Thymus (tissue), 11 donors: ENCODE results near the gene PKNOX2. TPM values are rescaled to one million over a fixed set of nuclear protein-coding genes. Genes with fewer than 3 reads are reported as not detected.

ENCODE experiments used
- DNase-seq, 9 donors: peaks; one replicate each; pipeline ENCODE4 v3.0.0-alpha.2; 2013; ENCODE audit warnings: low spot score in 9 of 9, low read depth in 6 of 9, missing footprints in 1 of 9
- H3K27ac ChIP-seq, 2 donors: one replicate each; pipeline ENCODE4 v1.5.1; 2013; ENCODE audit warnings: control low read depth in 1 of 2, low read depth in 1 of 2, low read length in 1 of 2, mild to moderate bottlenecking in 1 of 2, moderate library complexity in 1 of 2
- H3K27me3 ChIP-seq, 2 donors: one replicate each; pipeline ENCODE4 v1.5.1; 2013; ENCODE audit warnings: low read length in 1 of 2; ENCODE audit not compliant: control insufficient read depth in 2 of 2, insufficient read depth in 1 of 2
- H3K36me3 ChIP-seq, 2 donors: one replicate each; pipeline ENCODE4 v1.5.1; 2013; ENCODE audit warnings: low read length in 1 of 2, mild to moderate bottlenecking in 1 of 2, moderate library complexity in 1 of 2; ENCODE audit not compliant: control insufficient read depth in 2 of 2, insufficient read depth in 2 of 2
- H3K4me1 ChIP-seq, 2 donors: one replicate each; pipeline ENCODE4 v1.5.1; 2013; ENCODE audit warnings: low read length in 2 of 2; ENCODE audit not compliant: control insufficient read depth in 2 of 2, insufficient read depth in 2 of 2
- H3K4me3 ChIP-seq, 2 donors: one replicate each; pipeline ENCODE4 v1.5.1; 2013; ENCODE audit warnings: low read length in 2 of 2, control low read depth in 1 of 2, mild to moderate bottlenecking in 1 of 2
- H3K9me3 ChIP-seq, 2 donors: one replicate each; pipeline ENCODE4 v1.5.1; 2013; ENCODE audit warnings: low read length in 1 of 2, mild to moderate bottlenecking in 1 of 2; ENCODE audit not compliant: control insufficient read depth in 2 of 2, insufficient read depth in 1 of 2
- WGBS: extraction: QIAGEN DNeasy Blood & Tissue Kit; methylation state at CpG from one replicate; pipeline ENCODE4 v1.1.7; 2013; 5-methylcytosine and 5-hydroxymethylcytosine counted together
- polyA plus RNA-seq: library from polyadenylated mRNA; stranded (reverse); fragments of 200-250 nt; gene quantifications from one replicate; pipeline ENCODE4 v1.2.3, GENCODE V29; 2013
- total RNA-seq: library from RNA; stranded (reverse); fragments of 120-200 nt; gene quantifications from one replicate; pipeline ENCODE4 v1.2.4, GENCODE V29; 2013
- donor health status: healthy.

PKNOX2 gene
- total and polyA plus RNA-seq, 2 donors = 1.3 to 2.2 TPM

DNA sequence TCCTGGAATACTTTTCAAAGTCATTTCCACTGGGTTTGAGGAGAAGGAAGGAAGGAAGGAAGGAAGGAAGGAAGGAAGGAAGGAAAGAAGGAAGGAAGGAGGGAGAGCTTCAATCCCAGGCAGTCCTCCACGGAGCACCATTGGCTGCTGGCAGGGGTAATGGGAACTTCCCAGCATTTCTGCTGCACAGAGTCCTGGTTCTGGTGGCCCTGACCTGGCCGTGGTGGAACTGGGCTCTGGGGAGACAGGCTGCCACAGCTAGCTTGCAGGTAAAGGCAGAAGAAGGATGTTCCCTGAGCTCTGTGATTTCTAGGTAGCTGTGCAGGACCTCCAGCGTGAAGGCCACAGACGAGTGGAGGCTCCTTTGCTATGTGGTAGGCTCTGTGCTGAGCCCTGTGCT is 10.6 kb downstream of the PKNOX2 start:
- no peaks in the 10 kb centered on the region for H3K4me1 ChIP-seq
- H3K9me3 ChIP-seq = no peaks in the 10 kb centered on the region
- DNase-seq = no peak
- no peak overlapping the region for H3K4me3 ChIP-seq
- H3K27me3 ChIP-seq = peaks cover 6 to 66% of the 10 kb centered on the region in 2 donors
- no peaks in the 10 kb centered on the region for H3K36me3 ChIP-seq
- no peak overlapping the region for H3K27ac ChIP-seq
- 86% methylated on average over 4 of the region's 4 CpGs for WGBS

DNA sequence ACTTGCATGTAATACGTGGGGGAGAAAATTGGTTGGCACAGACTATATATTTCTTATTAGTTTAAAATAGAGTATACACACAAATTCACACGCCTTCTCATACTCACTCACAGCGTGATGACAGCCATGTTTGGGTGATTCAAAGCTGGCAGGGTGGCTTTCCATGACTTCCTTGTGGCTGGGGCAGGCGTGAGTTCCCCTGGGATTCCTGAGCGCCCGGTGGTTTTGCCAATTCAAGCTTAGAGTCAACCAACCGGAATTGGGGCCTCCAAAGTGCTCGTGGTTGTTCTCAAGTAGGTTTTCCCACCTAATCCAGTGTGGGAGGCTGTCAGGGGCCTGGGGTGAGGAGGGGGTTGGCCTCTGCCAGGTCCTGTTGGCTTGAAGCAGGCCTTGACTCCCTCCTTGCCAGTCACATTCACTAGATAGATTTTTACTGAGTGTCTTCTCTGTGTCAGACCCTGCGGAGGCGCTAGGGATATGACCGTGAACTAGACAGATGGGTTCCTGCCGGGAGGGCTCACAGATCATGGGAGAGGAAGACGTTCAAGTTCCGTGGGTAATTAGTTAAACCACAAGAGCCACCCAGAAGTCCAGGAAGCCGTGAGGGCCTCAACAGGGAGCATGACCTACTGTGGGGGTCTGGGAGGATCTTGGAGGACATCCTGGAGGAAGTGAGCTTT is 11.5 kb downstream of the PKNOX2 start:
- DNase-seq = no peak
- H3K4me3 ChIP-seq = no peak overlapping the region
- H3K36me3 ChIP-seq = no peaks in the 10 kb centered on the region
- H3K4me1 ChIP-seq = no peaks in the 10 kb centered on the region
- H3K9me3 ChIP-seq = no peaks in the 10 kb centered on the region
- peaks cover 0 to 57% of the 10 kb centered on the region in 2 donors for H3K27me3 ChIP-seq
- WGBS = 55% methylated on average over 15 of the region's 15 CpGs
- no peak overlapping the region for H3K27ac ChIP-seq

DNA sequence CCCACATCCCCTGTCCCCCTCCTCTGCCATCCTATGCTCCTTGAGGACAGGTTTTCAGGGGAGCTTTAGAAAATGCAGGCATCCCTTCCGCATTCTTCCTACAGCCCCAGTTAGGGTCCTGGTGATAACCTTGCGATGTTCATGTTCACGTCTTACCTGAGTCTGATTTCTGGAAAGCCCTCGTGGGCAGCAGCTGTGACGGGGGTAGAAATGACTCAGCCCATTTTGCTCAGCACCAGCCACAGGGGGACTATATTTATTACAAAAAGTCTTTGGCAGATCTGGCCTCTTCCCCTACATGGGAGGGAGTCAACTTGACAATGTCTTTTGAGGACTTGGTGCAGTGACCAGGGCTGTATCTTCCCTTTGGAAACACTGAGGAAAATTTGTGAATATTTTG is 12.3 kb downstream of the PKNOX2 start:
- peaks cover 0 to 49% of the 10 kb centered on the region in 2 donors for H3K27me3 ChIP-seq
- no peaks in the 10 kb centered on the region for H3K4me1 ChIP-seq
- 48% methylated on average over 5 of the region's 5 CpGs for WGBS
- no peak for DNase-seq
- H3K27ac ChIP-seq = no peak overlapping the region
- no peak overlapping the region for H3K4me3 ChIP-seq
- no peaks in the 10 kb centered on the region for H3K36me3 ChIP-seq
- no peaks in the 10 kb centered on the region for H3K9me3 ChIP-seq

DNA sequence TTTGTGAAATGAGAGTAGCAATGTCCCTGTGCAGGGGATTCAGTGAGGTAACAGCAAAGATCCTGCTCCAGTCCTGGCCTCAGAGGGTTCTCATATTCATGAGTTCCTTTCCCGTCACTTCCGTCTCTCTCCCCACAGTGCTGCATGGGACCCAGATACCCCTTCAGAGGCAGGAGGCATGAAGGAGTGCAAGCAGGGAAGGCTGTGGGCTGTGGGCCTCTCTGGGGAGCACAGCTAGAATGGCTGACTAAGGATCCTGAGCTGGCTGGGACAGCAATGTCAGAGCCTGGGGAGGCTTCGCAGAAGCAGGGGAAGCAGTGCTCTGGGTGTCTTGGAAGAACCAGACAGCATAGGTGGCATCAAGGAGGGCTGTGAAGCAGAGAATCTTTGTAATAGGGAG is 13.0 kb downstream of the PKNOX2 start:
- DNase-seq = no peak
- Histone ChIP-seq H3K9me3 (no peaks in the 10 kb centered on the region), H3K4me1 (no peaks in the 10 kb centered on the region), H3K4me3 (no peak overlapping the region), H3K27ac (no peak overlapping the region), H3K36me3 (no peaks in the 10 kb centered on the region), H3K27me3 (peaks cover 0 to 42% of the 10 kb centered on the region in 2 donors)
- WGBS = 93% methylated on average over 3 of the region's 3 CpGs

DNA sequence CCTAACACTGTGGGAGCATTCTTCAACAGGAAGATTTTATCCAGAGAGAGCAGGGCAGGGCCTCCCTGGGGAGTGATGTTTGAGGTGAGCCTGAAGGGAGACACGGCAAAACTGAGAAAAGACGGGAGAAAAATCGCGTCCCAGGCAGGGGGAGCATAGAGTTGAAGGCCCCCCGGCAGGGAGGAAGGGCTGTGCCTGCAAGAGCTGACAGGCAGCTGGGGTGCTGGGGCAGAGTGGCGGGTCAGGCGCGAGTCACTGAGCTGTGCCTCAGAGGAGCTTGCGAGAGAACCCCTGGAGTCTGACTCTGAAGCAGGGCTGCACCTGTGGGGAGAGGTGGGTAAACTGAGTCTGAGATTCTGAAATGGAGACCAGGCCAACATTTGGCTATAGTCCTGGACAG is 14.8 kb downstream of the PKNOX2 start:
- H3K9me3 ChIP-seq = no peaks in the 10 kb centered on the region
- no peaks in the 10 kb centered on the region for H3K4me1 ChIP-seq
- 81% methylated on average over 9 of the region's 9 CpGs for WGBS
- no peak overlapping the region for H3K27ac ChIP-seq
- DNase-seq = no peak
- no peaks in the 10 kb centered on the region for H3K36me3 ChIP-seq
- peaks cover 0 to 35% of the 10 kb centered on the region in 2 donors for H3K27me3 ChIP-seq
- H3K4me3 ChIP-seq = no peak overlapping the region

DNA sequence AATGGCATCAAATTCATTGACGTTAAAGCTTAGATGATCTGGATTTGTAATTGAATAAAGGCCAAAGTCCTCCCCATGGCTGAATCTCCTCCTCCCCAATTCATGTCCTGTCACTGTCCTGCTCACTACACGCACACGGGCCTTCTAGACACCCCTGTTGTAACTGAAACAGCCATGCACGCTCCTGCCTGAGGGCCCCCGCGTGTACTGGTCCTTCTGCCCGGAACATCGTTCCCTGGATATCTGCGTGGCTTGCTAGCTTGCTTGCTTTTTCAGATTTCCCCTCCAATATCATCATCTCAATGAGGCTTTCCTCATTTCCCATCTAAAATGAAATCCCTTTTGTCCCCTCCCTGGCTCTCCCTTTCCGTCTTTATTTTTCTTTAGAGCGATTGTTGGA is 15.3 kb downstream of the PKNOX2 start:
- no peaks in the 10 kb centered on the region for H3K36me3 ChIP-seq
- peaks cover 0 to 35% of the 10 kb centered on the region in 2 donors for H3K27me3 ChIP-seq
- no peak for DNase-seq
- no peak overlapping the region for H3K27ac ChIP-seq
- WGBS = 91% methylated on average over 11 of the region's 11 CpGs
- no peak overlapping the region for H3K4me3 ChIP-seq
- H3K4me1 ChIP-seq = no peaks in the 10 kb centered on the region
- H3K9me3 ChIP-seq = no peaks in the 10 kb centered on the region

DNA sequence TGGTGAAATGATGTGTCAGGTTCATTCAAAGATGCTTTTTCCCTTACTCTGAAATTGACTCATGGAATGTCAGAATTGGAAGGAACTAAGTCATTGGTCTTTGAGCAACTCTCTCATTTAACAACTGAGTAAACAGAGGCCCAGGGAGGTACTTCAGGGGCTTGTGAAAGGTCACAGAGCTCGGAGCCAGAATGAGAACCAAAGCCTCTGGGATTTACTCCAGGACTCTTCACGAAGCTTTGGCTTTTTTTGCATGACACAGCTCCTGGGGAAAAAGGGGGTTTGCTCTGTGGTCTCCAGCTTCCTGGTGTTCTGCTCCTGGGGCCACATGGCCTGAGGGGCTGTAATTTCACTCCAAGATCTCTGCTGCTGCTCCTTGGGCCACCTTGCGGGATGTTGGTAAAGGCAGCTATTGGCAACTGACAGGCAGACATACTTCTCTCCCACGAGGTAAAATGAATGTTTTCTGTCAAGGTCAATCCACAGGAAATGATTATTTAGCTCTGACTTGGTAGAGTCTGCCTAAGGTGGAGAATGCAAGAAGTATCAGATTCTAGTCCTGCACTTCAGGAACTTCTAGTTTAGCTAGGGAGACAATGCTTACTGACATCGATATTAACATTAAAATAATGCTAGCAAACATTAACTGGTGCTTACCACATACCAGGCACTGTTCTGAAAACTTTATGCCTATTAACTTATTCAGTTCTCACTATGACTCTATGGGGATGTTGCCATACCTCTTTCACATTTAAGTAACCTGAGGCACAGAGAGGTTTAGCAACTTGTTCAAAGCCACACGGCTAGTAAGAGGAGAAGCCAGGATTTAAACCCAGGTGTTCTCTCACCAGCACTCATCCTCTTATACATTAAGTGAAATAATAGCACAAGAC is 16.1 kb downstream of the PKNOX2 start:
- 56% methylated on average over 6 of the region's 6 CpGs for WGBS
- Histone ChIP-seq H3K27ac (no peak overlapping the region), H3K4me1 (no peaks in the 10 kb centered on the region), H3K4me3 (no peak overlapping the region), H3K27me3 (peaks cover 0 to 29% of the 10 kb centered on the region in 2 donors), H3K9me3 (no peaks in the 10 kb centered on the region), H3K36me3 (no peaks in the 10 kb centered on the region)
- no peak for DNase-seq

DNA sequence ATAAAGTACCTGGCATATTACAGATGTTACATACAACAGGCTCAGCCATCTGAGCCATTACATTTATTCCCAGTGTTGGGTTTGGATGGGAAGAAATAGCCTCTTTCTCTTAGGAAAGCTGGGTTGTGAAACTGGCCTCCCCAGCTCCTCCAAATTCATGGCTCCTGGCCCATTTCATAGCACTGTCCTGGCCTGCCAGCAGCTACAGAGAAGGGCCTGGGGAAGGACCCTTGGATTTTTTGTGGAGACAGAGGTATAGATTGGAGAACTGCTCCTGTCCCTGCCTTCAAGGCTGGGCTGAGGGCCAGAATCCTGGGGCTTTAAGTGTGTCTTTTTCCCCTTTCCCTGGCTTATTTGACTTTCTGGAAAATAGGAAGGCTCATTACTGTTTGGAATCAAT is 18.0 kb downstream of the PKNOX2 start:
- DNase-seq = no peak
- Histone ChIP-seq H3K4me3 (no peak overlapping the region), H3K27ac (no peak overlapping the region), H3K36me3 (no peaks in the 10 kb centered on the region), H3K27me3 (peaks cover 0 to 11% of the 10 kb centered on the region in 2 donors), H3K9me3 (no peaks in the 10 kb centered on the region), H3K4me1 (no peaks in the 10 kb centered on the region)

DNA sequence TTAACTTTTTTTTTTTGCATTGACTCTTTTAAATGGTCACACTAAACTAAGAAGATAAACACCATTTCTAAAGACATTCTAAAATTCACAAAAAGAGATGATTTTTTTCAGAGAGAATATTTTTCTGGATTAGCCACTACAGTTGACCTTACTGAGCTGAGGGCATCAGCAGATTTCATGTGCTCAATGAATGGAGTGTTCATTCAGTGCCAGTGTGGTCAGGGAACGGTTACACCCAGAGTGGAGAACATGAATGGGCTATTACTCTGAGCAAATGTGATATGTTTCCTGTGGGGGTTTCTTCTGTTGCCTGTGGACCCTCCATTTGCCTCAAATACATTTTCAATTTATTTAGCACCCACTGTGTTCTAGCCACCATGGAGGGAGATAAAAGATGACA is 19.1 kb downstream of the PKNOX2 start:
- H3K27me3 ChIP-seq = peaks cover 0 to 9% of the 10 kb centered on the region in 2 donors
- H3K36me3 ChIP-seq = no peaks in the 10 kb centered on the region
- no peak for DNase-seq
- no peaks in the 10 kb centered on the region for H3K9me3 ChIP-seq
- H3K4me3 ChIP-seq = no peak overlapping the region
- 70% methylated on average over 1 of the region's 1 CpG for WGBS
- H3K27ac ChIP-seq = no peak overlapping the region
- H3K4me1 ChIP-seq = no peaks in the 10 kb centered on the region
